ENCODE data around the gene RIMBP2.

Gene RIMBP2

DNA sequence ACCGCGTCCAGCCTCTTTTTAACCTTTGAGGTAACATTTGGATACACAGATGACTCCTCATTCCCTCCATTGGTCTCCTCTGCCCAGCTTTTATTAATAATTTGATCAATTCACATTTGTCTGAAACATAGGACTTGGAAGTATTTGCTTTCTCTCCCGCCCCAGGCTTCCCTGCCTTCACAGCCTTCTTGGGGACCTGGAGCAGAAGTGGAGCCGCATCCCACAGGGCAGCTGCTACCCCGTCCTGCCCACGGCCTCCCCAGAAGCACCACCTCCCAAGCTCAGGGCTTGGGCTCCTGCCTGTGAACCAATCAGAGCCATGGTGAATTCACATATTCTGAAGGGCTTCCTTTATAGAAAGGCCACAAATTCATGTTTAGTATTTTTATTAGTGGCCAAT, 280.8 kb downstream of the RIMBP2 start (continued):
- TF ChIP-seq, protein P1, sequence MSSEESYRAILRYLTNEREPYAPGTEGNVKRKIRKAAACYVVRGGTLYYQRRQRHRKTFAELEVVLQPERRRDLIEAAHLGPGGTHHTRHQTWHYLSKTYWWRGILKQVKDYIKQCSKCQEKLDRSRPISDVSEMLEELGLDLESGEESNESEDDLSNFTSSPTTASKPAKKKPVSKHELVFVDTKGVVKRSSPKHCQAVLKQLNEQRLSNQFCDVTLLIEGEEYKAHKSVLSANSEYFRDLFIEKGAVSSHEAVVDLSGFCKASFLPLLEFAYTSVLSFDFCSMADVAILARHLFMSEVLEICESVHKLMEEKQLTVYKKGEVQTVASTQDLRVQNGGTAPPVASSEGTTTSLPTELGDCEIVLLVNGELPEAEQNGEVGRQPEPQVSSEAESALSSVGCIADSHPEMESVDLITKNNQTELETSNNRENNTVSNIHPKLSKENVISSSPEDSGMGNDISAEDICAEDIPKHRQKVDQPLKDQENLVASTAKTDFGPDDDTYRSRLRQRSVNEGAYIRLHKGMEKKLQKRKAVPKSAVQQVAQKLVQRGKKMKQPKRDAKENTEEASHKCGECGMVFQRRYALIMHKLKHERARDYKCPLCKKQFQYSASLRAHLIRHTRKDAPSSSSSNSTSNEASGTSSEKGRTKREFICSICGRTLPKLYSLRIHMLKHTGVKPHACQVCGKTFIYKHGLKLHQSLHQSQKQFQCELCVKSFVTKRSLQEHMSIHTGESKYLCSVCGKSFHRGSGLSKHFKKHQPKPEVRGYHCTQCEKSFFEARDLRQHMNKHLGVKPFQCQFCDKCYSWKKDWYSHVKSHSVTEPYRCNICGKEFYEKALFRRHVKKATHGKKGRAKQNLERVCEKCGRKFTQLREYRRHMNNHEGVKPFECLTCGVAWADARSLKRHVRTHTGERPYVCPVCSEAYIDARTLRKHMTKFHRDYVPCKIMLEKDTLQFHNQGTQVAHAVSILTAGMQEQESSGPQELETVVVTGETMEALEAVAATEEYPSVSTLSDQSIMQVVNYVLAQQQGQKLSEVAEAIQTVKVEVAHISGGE (tag by site-specific recombination; conservative IDR thresholded peaks at IDR 0.05; ENCODE audit: low read depth), result no peak
- TF ChIP-seq PRDM1 (tag by site-specific recombination; IDR thresholded peaks at IDR 0.05) (no peak), EGR2 (tag by site-specific recombination; IDR thresholded peaks at IDR 0.05; ENCODE audit: low read depth) (no peak), ZNF600 (tag by site-specific recombination; IDR thresholded peaks at IDR 0.05) (no peak), IKZF3 (tag by site-specific recombination; IDR thresholded peaks at IDR 0.05) (no peak), FEZF1 (tag by site-specific recombination; IDR thresholded peaks at IDR 0.05) (no peak), ZNF292 (tag by site-specific recombination; IDR thresholded peaks at IDR 0.05; ENCODE audit: borderline replicate concordance, low read depth) (no peak), ZFP69B (tag by site-specific recombination; IDR thresholded peaks at IDR 0.05) (no peak)
- TF ChIP-seq, protein P2, sequence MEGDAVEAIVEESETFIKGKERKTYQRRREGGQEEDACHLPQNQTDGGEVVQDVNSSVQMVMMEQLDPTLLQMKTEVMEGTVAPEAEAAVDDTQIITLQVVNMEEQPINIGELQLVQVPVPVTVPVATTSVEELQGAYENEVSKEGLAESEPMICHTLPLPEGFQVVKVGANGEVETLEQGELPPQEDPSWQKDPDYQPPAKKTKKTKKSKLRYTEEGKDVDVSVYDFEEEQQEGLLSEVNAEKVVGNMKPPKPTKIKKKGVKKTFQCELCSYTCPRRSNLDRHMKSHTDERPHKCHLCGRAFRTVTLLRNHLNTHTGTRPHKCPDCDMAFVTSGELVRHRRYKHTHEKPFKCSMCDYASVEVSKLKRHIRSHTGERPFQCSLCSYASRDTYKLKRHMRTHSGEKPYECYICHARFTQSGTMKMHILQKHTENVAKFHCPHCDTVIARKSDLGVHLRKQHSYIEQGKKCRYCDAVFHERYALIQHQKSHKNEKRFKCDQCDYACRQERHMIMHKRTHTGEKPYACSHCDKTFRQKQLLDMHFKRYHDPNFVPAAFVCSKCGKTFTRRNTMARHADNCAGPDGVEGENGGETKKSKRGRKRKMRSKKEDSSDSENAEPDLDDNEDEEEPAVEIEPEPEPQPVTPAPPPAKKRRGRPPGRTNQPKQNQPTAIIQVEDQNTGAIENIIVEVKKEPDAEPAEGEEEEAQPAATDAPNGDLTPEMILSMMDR (tag by site-specific recombination; IDR thresholded peaks at IDR 0.05), result no peak

DNA sequence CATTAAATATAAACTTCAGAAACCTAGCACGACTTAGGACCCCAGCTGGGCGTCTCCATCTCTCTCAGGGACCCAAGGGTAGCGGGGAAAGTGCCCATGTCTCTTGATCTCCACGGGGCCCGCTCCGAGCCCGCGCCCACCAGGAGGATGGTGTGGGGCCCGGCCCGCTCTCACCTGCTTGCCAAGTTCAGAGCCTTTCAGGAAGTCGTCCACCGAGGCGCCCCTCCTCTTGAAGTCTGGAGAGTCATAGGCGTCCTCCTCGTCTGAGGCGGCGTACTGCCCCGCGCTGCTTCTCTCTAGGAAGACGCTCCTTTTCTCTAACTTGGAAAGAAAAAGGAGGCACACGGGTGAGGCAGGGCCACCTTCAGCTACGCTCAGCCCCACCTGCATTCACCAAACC, 281.5 kb downstream of the RIMBP2 start:
- Histone ChIP-seq H3K4me1 (ENCODE audit: control insufficient read depth, insufficient read depth, low read length) (no peaks in the 10 kb centered on the region), H3K4me3 (ENCODE audit: low read depth, low read length) (no peak overlapping the region), H3K9me3 (ENCODE audit: control insufficient read depth, insufficient read depth, low read depth, low read length) (no peaks in the 10 kb centered on the region), H3K27ac (ENCODE audit: extremely low read depth, low read depth, low read length) (no peak overlapping the region), H3K36me3 (ENCODE audit: control insufficient read depth in 2 of 2, insufficient read depth in 1 of 2, low read length in 2 of 2) (no peaks in the 10 kb centered on the region)
- TF ChIP-seq, protein P3, sequence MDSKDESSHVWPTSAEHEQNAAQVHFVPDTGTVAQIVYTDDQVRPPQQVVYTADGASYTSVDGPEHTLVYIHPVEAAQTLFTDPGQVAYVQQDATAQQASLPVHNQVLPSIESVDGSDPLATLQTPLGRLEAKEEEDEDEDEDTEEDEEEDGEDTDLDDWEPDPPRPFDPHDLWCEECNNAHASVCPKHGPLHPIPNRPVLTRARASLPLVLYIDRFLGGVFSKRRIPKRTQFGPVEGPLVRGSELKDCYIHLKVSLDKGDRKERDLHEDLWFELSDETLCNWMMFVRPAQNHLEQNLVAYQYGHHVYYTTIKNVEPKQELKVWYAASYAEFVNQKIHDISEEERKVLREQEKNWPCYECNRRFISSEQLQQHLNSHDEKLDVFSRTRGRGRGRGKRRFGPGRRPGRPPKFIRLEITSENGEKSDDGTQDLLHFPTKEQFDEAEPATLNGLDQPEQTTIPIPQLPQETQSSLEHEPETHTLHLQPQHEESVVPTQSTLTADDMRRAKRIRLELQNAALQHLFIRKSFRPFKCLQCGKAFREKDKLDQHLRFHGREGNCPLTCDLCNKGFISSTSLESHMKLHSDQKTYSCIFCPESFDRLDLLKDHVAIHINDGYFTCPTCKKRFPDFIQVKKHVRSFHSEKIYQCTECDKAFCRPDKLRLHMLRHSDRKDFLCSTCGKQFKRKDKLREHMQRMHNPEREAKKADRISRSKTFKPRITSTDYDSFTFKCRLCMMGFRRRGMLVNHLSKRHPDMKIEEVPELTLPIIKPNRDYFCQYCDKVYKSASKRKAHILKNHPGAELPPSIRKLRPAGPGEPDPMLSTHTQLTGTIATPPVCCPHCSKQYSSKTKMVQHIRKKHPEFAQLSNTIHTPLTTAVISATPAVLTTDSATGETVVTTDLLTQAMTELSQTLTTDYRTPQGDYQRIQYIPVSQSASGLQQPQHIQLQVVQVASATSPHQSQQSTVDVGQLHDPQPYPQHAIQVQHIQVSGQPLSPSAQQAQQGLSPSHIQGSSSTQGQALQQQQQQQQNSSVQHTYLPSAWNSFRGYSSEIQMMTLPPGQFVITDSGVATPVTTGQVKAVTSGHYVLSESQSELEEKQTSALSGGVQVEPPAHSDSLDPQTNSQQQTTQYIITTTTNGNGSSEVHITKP (tag by site-specific recombination; IDR thresholded peaks at IDR 0.05), result no peak
- TF ChIP-seq, protein P4, sequence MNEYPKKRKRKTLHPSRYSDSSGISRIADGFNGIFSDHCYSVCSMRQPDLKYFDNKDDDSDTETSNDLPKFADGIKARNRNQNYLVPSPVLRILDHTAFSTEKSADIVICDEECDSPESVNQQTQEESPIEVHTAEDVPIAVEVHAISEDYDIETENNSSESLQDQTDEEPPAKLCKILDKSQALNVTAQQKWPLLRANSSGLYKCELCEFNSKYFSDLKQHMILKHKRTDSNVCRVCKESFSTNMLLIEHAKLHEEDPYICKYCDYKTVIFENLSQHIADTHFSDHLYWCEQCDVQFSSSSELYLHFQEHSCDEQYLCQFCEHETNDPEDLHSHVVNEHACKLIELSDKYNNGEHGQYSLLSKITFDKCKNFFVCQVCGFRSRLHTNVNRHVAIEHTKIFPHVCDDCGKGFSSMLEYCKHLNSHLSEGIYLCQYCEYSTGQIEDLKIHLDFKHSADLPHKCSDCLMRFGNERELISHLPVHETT (tag by site-specific recombination; IDR thresholded peaks at IDR 0.05), result no peak
- TF ChIP-seq ZNF132 (tag by site-specific recombination; IDR thresholded peaks at IDR 0.05; ENCODE audit: borderline replicate concordance) (no peak), ZNF16 (tag by site-specific recombination; IDR thresholded peaks at IDR 0.05; ENCODE audit: low read depth) (no peak), ZNF596 (tag by site-specific recombination; IDR thresholded peaks at IDR 0.05) (no peak), ZNF558 (tag by site-specific recombination; IDR thresholded peaks at IDR 0.05) (no peak), ZNF221 (tag by site-specific recombination; IDR thresholded peaks at IDR 0.05; ENCODE audit: borderline replicate concordance) (no peak), ZNF76 (tag by site-specific recombination; IDR thresholded peaks at IDR 0.05; ENCODE audit: borderline replicate concordance, low read depth) (no peak), ZBTB20 (tag by site-specific recombination; IDR thresholded peaks at IDR 0.05) (no peak), ZNF624 (tag by site-specific recombination; IDR thresholded peaks at IDR 0.05) (no peak)
- TF ChIP-seq, protein P5, sequence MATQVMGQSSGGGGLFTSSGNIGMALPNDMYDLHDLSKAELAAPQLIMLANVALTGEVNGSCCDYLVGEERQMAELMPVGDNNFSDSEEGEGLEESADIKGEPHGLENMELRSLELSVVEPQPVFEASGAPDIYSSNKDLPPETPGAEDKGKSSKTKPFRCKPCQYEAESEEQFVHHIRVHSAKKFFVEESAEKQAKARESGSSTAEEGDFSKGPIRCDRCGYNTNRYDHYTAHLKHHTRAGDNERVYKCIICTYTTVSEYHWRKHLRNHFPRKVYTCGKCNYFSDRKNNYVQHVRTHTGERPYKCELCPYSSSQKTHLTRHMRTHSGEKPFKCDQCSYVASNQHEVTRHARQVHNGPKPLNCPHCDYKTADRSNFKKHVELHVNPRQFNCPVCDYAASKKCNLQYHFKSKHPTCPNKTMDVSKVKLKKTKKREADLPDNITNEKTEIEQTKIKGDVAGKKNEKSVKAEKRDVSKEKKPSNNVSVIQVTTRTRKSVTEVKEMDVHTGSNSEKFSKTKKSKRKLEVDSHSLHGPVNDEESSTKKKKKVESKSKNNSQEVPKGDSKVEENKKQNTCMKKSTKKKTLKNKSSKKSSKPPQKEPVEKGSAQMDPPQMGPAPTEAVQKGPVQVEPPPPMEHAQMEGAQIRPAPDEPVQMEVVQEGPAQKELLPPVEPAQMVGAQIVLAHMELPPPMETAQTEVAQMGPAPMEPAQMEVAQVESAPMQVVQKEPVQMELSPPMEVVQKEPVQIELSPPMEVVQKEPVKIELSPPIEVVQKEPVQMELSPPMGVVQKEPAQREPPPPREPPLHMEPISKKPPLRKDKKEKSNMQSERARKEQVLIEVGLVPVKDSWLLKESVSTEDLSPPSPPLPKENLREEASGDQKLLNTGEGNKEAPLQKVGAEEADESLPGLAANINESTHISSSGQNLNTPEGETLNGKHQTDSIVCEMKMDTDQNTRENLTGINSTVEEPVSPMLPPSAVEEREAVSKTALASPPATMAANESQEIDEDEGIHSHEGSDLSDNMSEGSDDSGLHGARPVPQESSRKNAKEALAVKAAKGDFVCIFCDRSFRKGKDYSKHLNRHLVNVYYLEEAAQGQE (tag by site-specific recombination; IDR thresholded peaks at IDR 0.05), result no peak
- POLR2A ChIA-PET, result no interaction called here
- CTCF ChIA-PET, result no interaction called here

All from HEK293 (cell line).